ENCODE results near the gene KIAA0232.

The KIAA0232 gene

GRCh38 chr4:6839579-6839978 lies 57.1 kb downstream of the KIAA0232 start:
- Histone ChIP-seq H3K27me3 (replicated peaks; ENCODE audit: control insufficient read depth, insufficient read depth, low read length) (no peaks in the 10 kb centered on the region), H3K4me3 (ENCODE audit: low read length) (peak overlapping the region; percentile 38), H3K9me3 (ENCODE audit: control insufficient read depth, low read length) (no peaks in the 10 kb centered on the region), H3K9ac (ENCODE audit: low read length) (peak overlapping the region; percentile 81), H3K36me3 (ENCODE audit: control insufficient read depth, insufficient read depth, low read length, severe bottlenecking) (peaks cover 16% of the 10 kb centered on the region), H3K4me1 (ENCODE audit: control insufficient read depth, insufficient read depth, low read length) (peaks cover 40% of the 10 kb centered on the region)
- no peak for DNase-seq (ENCODE audit: low read depth)

GRCh38 chr4:6840062-6840976 lies 57.8 kb downstream of the KIAA0232 start:
- peak overlapping the region; percentile 38 for H3K4me3 ChIP-seq (ENCODE audit: low read length)
- H3K9ac ChIP-seq (ENCODE audit: low read length): peak overlapping the region; percentile 81
- H3K36me3 ChIP-seq (ENCODE audit: control insufficient read depth, insufficient read depth, low read length, severe bottlenecking): peaks cover 20% of the 10 kb centered on the region
- peaks cover 40% of the 10 kb centered on the region for H3K4me1 ChIP-seq (ENCODE audit: control insufficient read depth, insufficient read depth, low read length)
- H3K9me3 ChIP-seq (ENCODE audit: control insufficient read depth, low read length): no peaks in the 10 kb centered on the region
- peak; percentile 44 for DNase-seq (ENCODE audit: low read depth)
- H3K27me3 ChIP-seq (replicated peaks; ENCODE audit: control insufficient read depth, insufficient read depth, low read length): no peaks in the 10 kb centered on the region

GRCh38 chr4:6845027-6845426 lies 62.5 kb downstream of the KIAA0232 start:
- H3K4me1 ChIP-seq (ENCODE audit: control insufficient read depth, insufficient read depth, low read length): peaks cover 35% of the 10 kb centered on the region
- no peaks in the 10 kb centered on the region for H3K9me3 ChIP-seq (ENCODE audit: control insufficient read depth, low read length)
- no peak overlapping the region for H3K4me3 ChIP-seq (ENCODE audit: low read length)
- no peak overlapping the region for H3K9ac ChIP-seq (ENCODE audit: low read length)
- no peak for DNase-seq (ENCODE audit: low read depth)
- H3K27me3 ChIP-seq (replicated peaks; ENCODE audit: control insufficient read depth, insufficient read depth, low read length): no peaks in the 10 kb centered on the region
- peaks cover 41% of the 10 kb centered on the region for H3K36me3 ChIP-seq (ENCODE audit: control insufficient read depth, insufficient read depth, low read length, severe bottlenecking)

GRCh38 chr4:6845574-6845973 lies 63.0 kb downstream of the KIAA0232 start:
- no peak for DNase-seq (ENCODE audit: low read depth)
- H3K4me3 ChIP-seq (ENCODE audit: low read length): no peak overlapping the region
- no peak overlapping the region for H3K9ac ChIP-seq (ENCODE audit: low read length)
- no peaks in the 10 kb centered on the region for H3K27me3 ChIP-seq (replicated peaks; ENCODE audit: control insufficient read depth, insufficient read depth, low read length)
- H3K4me1 ChIP-seq (ENCODE audit: control insufficient read depth, insufficient read depth, low read length): peaks cover 32% of the 10 kb centered on the region
- H3K36me3 ChIP-seq (ENCODE audit: control insufficient read depth, insufficient read depth, low read length, severe bottlenecking): peaks cover 41% of the 10 kb centered on the region
- no peaks in the 10 kb centered on the region for H3K9me3 ChIP-seq (ENCODE audit: control insufficient read depth, low read length)

GRCh38 chr4:6847178-6847577 lies 64.7 kb downstream of the KIAA0232 start:
- no peak overlapping the region for H3K9ac ChIP-seq (ENCODE audit: low read length)
- peaks cover 48% of the 10 kb centered on the region for H3K36me3 ChIP-seq (ENCODE audit: control insufficient read depth, insufficient read depth, low read length, severe bottlenecking)
- H3K9me3 ChIP-seq (ENCODE audit: control insufficient read depth, low read length): no peaks in the 10 kb centered on the region
- peaks cover 16% of the 10 kb centered on the region for H3K4me1 ChIP-seq (ENCODE audit: control insufficient read depth, insufficient read depth, low read length)
- DNase-seq (ENCODE audit: low read depth): no peak
- H3K27me3 ChIP-seq (replicated peaks; ENCODE audit: control insufficient read depth, insufficient read depth, low read length): no peaks in the 10 kb centered on the region
- H3K4me3 ChIP-seq (ENCODE audit: low read length): no peak overlapping the region

GRCh38 chr4:6848717-6849305 lies 66.3 kb downstream of the KIAA0232 start:
- no peak for DNase-seq (ENCODE audit: low read depth)
- Histone ChIP-seq H3K9me3 (ENCODE audit: control insufficient read depth, low read length) (peaks cover 7% of the 10 kb centered on the region), H3K4me1 (ENCODE audit: control insufficient read depth, insufficient read depth, low read length) (peaks cover 15% of the 10 kb centered on the region), H3K27me3 (replicated peaks; ENCODE audit: control insufficient read depth, insufficient read depth, low read length) (no peaks in the 10 kb centered on the region), H3K4me3 (ENCODE audit: low read length) (no peak overlapping the region), H3K9ac (ENCODE audit: low read length) (no peak overlapping the region), H3K36me3 (ENCODE audit: control insufficient read depth, insufficient read depth, low read length, severe bottlenecking) (peaks cover 60% of the 10 kb centered on the region)

GRCh38 chr4:6849691-6850090 lies 67.2 kb downstream of the KIAA0232 start:
- DNase-seq (ENCODE audit: low read depth): no peak
- Histone ChIP-seq H3K4me1 (ENCODE audit: control insufficient read depth, insufficient read depth, low read length) (peaks cover 15% of the 10 kb centered on the region), H3K4me3 (ENCODE audit: low read length) (no peak overlapping the region), H3K36me3 (ENCODE audit: control insufficient read depth, insufficient read depth, low read length, severe bottlenecking) (peaks cover 53% of the 10 kb centered on the region), H3K9me3 (ENCODE audit: control insufficient read depth, low read length) (peaks cover 7% of the 10 kb centered on the region), H3K9ac (ENCODE audit: low read length) (no peak overlapping the region), H3K27me3 (replicated peaks; ENCODE audit: control insufficient read depth, insufficient read depth, low read length) (no peaks in the 10 kb centered on the region)

- Histone ChIP-seq H3K4me3 (ENCODE audit: low read length) (no peak overlapping the region), H3K36me3 (ENCODE audit: control insufficient read depth, insufficient read depth, low read length, severe bottlenecking) (peaks cover 38% of the 10 kb centered on the region), H3K9ac (ENCODE audit: low read length) (no peak overlapping the region), H3K4me1 (ENCODE audit: control insufficient read depth, insufficient read depth, low read length) (peaks cover 23% of the 10 kb centered on the region), H3K9me3 (ENCODE audit: control insufficient read depth, low read length) (peaks cover 7% of the 10 kb centered on the region), H3K27me3 (replicated peaks; ENCODE audit: control insufficient read depth, insufficient read depth, low read length) (no peaks in the 10 kb centered on the region)
- no peak for DNase-seq (ENCODE audit: low read depth)
These were observed 68.9 kb downstream of the KIAA0232 start for GRCh38 chr4:6851431-6851830.

GRCh38 chr4:6851962-6852361 lies 69.4 kb downstream of the KIAA0232 start:
- Histone ChIP-seq H3K27me3 (replicated peaks; ENCODE audit: control insufficient read depth, insufficient read depth, low read length) (no peaks in the 10 kb centered on the region), H3K36me3 (ENCODE audit: control insufficient read depth, insufficient read depth, low read length, severe bottlenecking) (peaks cover 34% of the 10 kb centered on the region), H3K4me3 (ENCODE audit: low read length) (no peak overlapping the region), H3K9me3 (ENCODE audit: control insufficient read depth, low read length) (peaks cover 7% of the 10 kb centered on the region), H3K9ac (ENCODE audit: low read length) (no peak overlapping the region), H3K4me1 (ENCODE audit: control insufficient read depth, insufficient read depth, low read length) (peaks cover 28% of the 10 kb centered on the region)
- DNase-seq (ENCODE audit: low read depth): no peak

- H3K9ac ChIP-seq (ENCODE audit: low read length): no peak overlapping the region
- H3K27me3 ChIP-seq (replicated peaks; ENCODE audit: control insufficient read depth, insufficient read depth, low read length): no peaks in the 10 kb centered on the region
- H3K9me3 ChIP-seq (ENCODE audit: control insufficient read depth, low read length): peaks cover 7% of the 10 kb centered on the region
- no peak for DNase-seq (ENCODE audit: low read depth)
- peaks cover 28% of the 10 kb centered on the region for H3K4me1 ChIP-seq (ENCODE audit: control insufficient read depth, insufficient read depth, low read length)
- H3K4me3 ChIP-seq (ENCODE audit: low read length): no peak overlapping the region
- H3K36me3 ChIP-seq (ENCODE audit: control insufficient read depth, insufficient read depth, low read length, severe bottlenecking): peaks cover 29% of the 10 kb centered on the region
These were observed 70.1 kb downstream of the KIAA0232 start for GRCh38 chr4:6852582-6852981.

GRCh38 chr4:6854098-6854744 lies 71.7 kb downstream of the KIAA0232 start:
- H3K36me3 ChIP-seq (ENCODE audit: control insufficient read depth, insufficient read depth, low read length, severe bottlenecking): peaks cover 34% of the 10 kb centered on the region
- peaks cover 7% of the 10 kb centered on the region for H3K9me3 ChIP-seq (ENCODE audit: control insufficient read depth, low read length)
- no peak overlapping the region for H3K4me3 ChIP-seq (ENCODE audit: low read length)
- no peak overlapping the region for H3K9ac ChIP-seq (ENCODE audit: low read length)
- DNase-seq (ENCODE audit: low read depth): no peak
- peaks cover 29% of the 10 kb centered on the region for H3K4me1 ChIP-seq (ENCODE audit: control insufficient read depth, insufficient read depth, low read length)
- H3K27me3 ChIP-seq (replicated peaks; ENCODE audit: control insufficient read depth, insufficient read depth, low read length): no peaks in the 10 kb centered on the region

Measured in adipocyte (in vitro differentiated cells).